CMK (cell line): ENCODE results near the gene KLK12.
A peak's percentile ranks its signal among the peaks of the same experiment; 100 is the strongest.

ENCODE experiments used
- DNase-seq: peaks from one replicate; pipeline ENCODE4 v3.0.0-alpha.2; 2010; ENCODE audit warnings: low read depth

KLK12 gene

GRCh38 chr19:51047031-51047335 is 12.2 kb upstream of the KLK12 start:
- DNase-seq = no peak

GRCh38 chr19:51044327-51044726 is 9.5 kb upstream of the KLK12 start:
- no peak for DNase-seq

- no peak for DNase-seq
Observed at GRCh38 chr19:51043497-51043896, 8.7 kb upstream of the KLK12 start.

GRCh38 chr19:51040151-51040550 is 5.3 kb upstream of the KLK12 start:
- no peak for DNase-seq

GRCh38 chr19:51036519-51036918 is 1.7 kb upstream of the KLK12 start:
- no peak for DNase-seq

- DNase-seq = no peak
Observed at GRCh38 chr19:51031880-51032225, 2.9 kb downstream of the KLK12 start.

- no peak for DNase-seq
Observed at GRCh38 chr19:51031220-51031879, 3.5 kb downstream of the KLK12 start.

GRCh38 chr19:51030631-51031030 is 4.2 kb downstream of the KLK12 start:
- DNase-seq = no peak

GRCh38 chr19:51029718-51030117 is 5.1 kb downstream of the KLK12 start:
- DNase-seq = no peak

GRCh38 chr19:51027873-51028272 is 6.9 kb downstream of the KLK12 start:
- no peak for DNase-seq

- DNase-seq = no peak
Observed at GRCh38 chr19:51027126-51027806, 7.5 kb downstream of the KLK12 start.

GRCh38 chr19:51026554-51026831 is 8.3 kb downstream of the KLK12 start, which contains the start of gene KLK11:
Gene KLK11 (minus strand): TSS chr19:51026616. CDS start chr19:51025631, 985 bp downstream.
- no peak for DNase-seq

- no peak for DNase-seq
Observed at GRCh38 chr19:51025809-51026553, 8.8 kb downstream of the KLK12 start.

- DNase-seq = no peak
Observed at GRCh38 chr19:51025401-51025800, 9.4 kb downstream of the KLK12 start.

GRCh38 chr19:51024924-51025323 is 9.9 kb downstream of the KLK12 start:
- DNase-seq = no peak

GRCh38 chr19:51023946-51024345 is 10.9 kb downstream of the KLK12 start:
- DNase-seq = no peak

- DNase-seq = no peak
Observed at GRCh38 chr19:51022526-51022925, 12.3 kb downstream of the KLK12 start.

GRCh38 chr19:51020988-51021651 is 13.7 kb downstream of the KLK12 start:
- no peak for DNase-seq

GRCh38 chr19:51019544-51019925 is 15.3 kb downstream of the KLK12 start, which contains the start of gene KLK10:
Gene KLK10 (minus strand): TSS chr19:51019709. CDS start chr19:51019130, 579 bp downstream.
- no peak for DNase-seq

- DNase-seq = no peak
Observed at GRCh38 chr19:51018745-51019543, 15.9 kb downstream of the KLK12 start.

- peak; percentile 12 for DNase-seq
Observed at GRCh38 chr19:51016798-51017683, 17.8 kb downstream of the KLK12 start.
